ENCODE measurements around the gene KCP.

DNA sequence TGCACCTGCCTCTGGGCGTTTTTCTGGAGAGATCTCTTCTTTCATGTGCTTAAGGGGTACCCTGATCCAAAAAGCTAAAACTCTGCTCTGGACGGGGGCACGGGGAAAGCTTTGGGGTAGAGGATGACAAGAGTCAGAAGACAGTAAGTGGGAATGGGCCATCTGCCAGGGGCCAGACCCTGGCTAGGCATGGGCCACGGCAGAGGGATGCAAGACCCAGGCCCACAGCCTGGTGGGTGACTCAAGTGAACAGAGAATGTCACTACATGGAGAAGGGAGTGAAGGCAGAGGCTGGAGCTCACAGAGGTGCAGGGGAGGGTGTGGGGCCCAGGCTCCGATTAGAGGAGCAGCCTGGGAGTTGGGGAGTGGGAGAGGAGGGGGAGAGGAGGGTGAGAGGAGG lies 65.0 kb downstream of the KCP start:
- TF ChIP-seq CTCF (IDR thresholded peaks at IDR 0.05): no peak
- TF ChIP-seq POLR2A (IDR thresholded peaks at IDR 0.05): no peak

All from lower leg skin (tissue), 3 donors.